DMS114 treated with DMSO at 0.1 percent for 48 hours (cell line): Measurements from ENCODE around the gene KLK7.
"Not testable (repeated sequence)": the region's sequence is repeated elsewhere in the genome, so short reads cannot be mapped to it uniquely, and the experiment has no call there.

Source experiments
- DNase-seq: peaks from one replicate; lab custom pipeline; 2025; ENCODE audit not compliant: unreplicated experiment; lab: John Stamatoyannopoulos, UW

Gene KLK7

GRCh38 chr19:50978772-50979390 is 4.8 kb downstream of the KLK7 start:
- no peak for DNase-seq

GRCh38 chr19:50977626-50978025 is 6.1 kb downstream of the KLK7 start:
- DNase-seq, result no peak

- DNase-seq, result no peak
Observed at GRCh38 chr19:50975766-50976165, 8.0 kb downstream of the KLK7 start.

GRCh38 chr19:50974702-50975556 is 8.8 kb downstream of the KLK7 start:
- no peak for DNase-seq

GRCh38 chr19:50972795-50973376 is 10.8 kb downstream of the KLK7 start:
- DNase-seq, result no peak

GRCh38 chr19:50969810-50970209 is 13.9 kb downstream of the KLK7 start:
- not testable (repeated sequence) for DNase-seq

- DNase-seq, result no peak
Observed at GRCh38 chr19:50969413-50969760, 14.3 kb downstream of the KLK7 start, which contains the start of gene KLK6. Gene KLK6, minus strand, starts transcription at chr19:50969591. Its CDS starts 1,487 bp downstream, at chr19:50968104.

- DNase-seq, result no peak
Observed at GRCh38 chr19:50968716-50969412, 14.9 kb downstream of the KLK7 start.

GRCh38 chr19:50967929-50968715 is 15.6 kb downstream of the KLK7 start:
- no peak for DNase-seq

- no peak for DNase-seq
Observed at GRCh38 chr19:50964266-50964665, 19.5 kb downstream of the KLK7 start.

GRCh38 chr19:50963381-50963780 is 20.3 kb downstream of the KLK7 start:
- no peak for DNase-seq

- no peak for DNase-seq
Observed at GRCh38 chr19:50962245-50962644, 21.5 kb downstream of the KLK7 start.

- no peak for DNase-seq
Observed at GRCh38 chr19:50959731-50960500, 23.8 kb downstream of the KLK7 start.

- DNase-seq, result no peak
Observed at GRCh38 chr19:50957587-50957986, 26.1 kb downstream of the KLK7 start.

GRCh38 chr19:50952910-50953309 is 30.8 kb downstream of the KLK7 start, which contains the start of gene KLK5:
Gene KLK5, minus strand, starts transcription at chr19:50953038. Its CDS starts 381 bp downstream, at chr19:50952657.
- no peak for DNase-seq

GRCh38 chr19:50949861-50950260 is 33.9 kb downstream of the KLK7 start:
- DNase-seq, result no peak

- DNase-seq, result no peak
Observed at GRCh38 chr19:50947123-50947522, 36.6 kb downstream of the KLK7 start.

- DNase-seq, result no peak
Observed at GRCh38 chr19:50944795-50945194, 38.9 kb downstream of the KLK7 start.

- no peak for DNase-seq
Observed at GRCh38 chr19:50943074-50943828, 40.5 kb downstream of the KLK7 start.
